ENCODE data around the gene PTCHD1.

The PTCHD1 gene

GRCh38 chrX:23356189-23356588, 21.5 kb downstream of the PTCHD1 start:
- DNase-seq (ENCODE audit: low read depth, low spot score), result no peak

- DNase-seq (ENCODE audit: low read depth, low spot score), result no peak
Measured at GRCh38 chrX:23364416-23364815, 29.8 kb downstream of the PTCHD1 start.

GRCh38 chrX:23365541-23365940, 30.9 kb downstream of the PTCHD1 start:
- no peak for DNase-seq (ENCODE audit: low read depth, low spot score)

GRCh38 chrX:23366914-23367313, 32.3 kb downstream of the PTCHD1 start:
- no peak for DNase-seq (ENCODE audit: low read depth, low spot score)

- DNase-seq (ENCODE audit: low read depth, low spot score), result no peak
Measured at GRCh38 chrX:23369027-23369426, 34.4 kb downstream of the PTCHD1 start.

GRCh38 chrX:23372220-23372902, 37.7 kb downstream of the PTCHD1 start:
- DNase-seq (ENCODE audit: low read depth, low spot score), result no peak

- DNase-seq (ENCODE audit: low read depth, low spot score), result no peak
Measured at GRCh38 chrX:23373129-23373804, 38.6 kb downstream of the PTCHD1 start.

- DNase-seq (ENCODE audit: low read depth, low spot score), result no peak
Measured at GRCh38 chrX:23374291-23374690, 39.6 kb downstream of the PTCHD1 start.

- no peak for DNase-seq (ENCODE audit: low read depth, low spot score)
Measured at GRCh38 chrX:23376581-23376980, 41.9 kb downstream of the PTCHD1 start.

GRCh38 chrX:23380581-23380980, 45.9 kb downstream of the PTCHD1 start:
- DNase-seq (ENCODE audit: low read depth, low spot score), result no peak

GRCh38 chrX:23381099-23382087, 46.7 kb downstream of the PTCHD1 start:
- DNase-seq (ENCODE audit: low read depth, low spot score), result no peak

GRCh38 chrX:23382572-23382971, 47.9 kb downstream of the PTCHD1 start:
- DNase-seq (ENCODE audit: low read depth, low spot score), result no peak

- DNase-seq (ENCODE audit: low read depth, low spot score), result no peak
Measured at GRCh38 chrX:23383411-23383810, 48.8 kb downstream of the PTCHD1 start.

GRCh38 chrX:23385242-23385641, 50.6 kb downstream of the PTCHD1 start:
- no peak for DNase-seq (ENCODE audit: low read depth, low spot score)

- DNase-seq (ENCODE audit: low read depth, low spot score), result no peak
Measured at GRCh38 chrX:23386260-23386659, 51.6 kb downstream of the PTCHD1 start.

GRCh38 chrX:23386726-23387125, 52.1 kb downstream of the PTCHD1 start:
- DNase-seq (ENCODE audit: low read depth, low spot score), result no peak

GRCh38 chrX:23387550-23388184, 53.0 kb downstream of the PTCHD1 start:
- no peak for DNase-seq (ENCODE audit: low read depth, low spot score)

- no peak for DNase-seq (ENCODE audit: low read depth, low spot score)
Measured at GRCh38 chrX:23389196-23389792, 54.6 kb downstream of the PTCHD1 start.

- DNase-seq (ENCODE audit: low read depth, low spot score), result no peak
Measured at GRCh38 chrX:23390979-23391378, 56.3 kb downstream of the PTCHD1 start.

- DNase-seq (ENCODE audit: low read depth, low spot score), result no peak
Measured at GRCh38 chrX:23392195-23392594, 57.5 kb downstream of the PTCHD1 start.

GRCh38 chrX:23394421-23394820, 59.8 kb downstream of the PTCHD1 start:
- DNase-seq (ENCODE audit: low read depth, low spot score), result no peak
